Activated CD4-positive, alpha-beta T cell treated with anti-CD3 and anti-CD28 coated beads for 36 hours (primary cell): ENCODE data around the gene DHX38. TPM values are rescaled to one million over a fixed set of nuclear protein-coding genes. Genes with fewer than 3 reads are reported as not detected.

ENCODE experiments used
- ATAC-seq: fragments of 200-7000 bp; cut with Tn5 transposase; one replicate; pipeline ENCODE4 v1.10.0; 2021; ENCODE audit warnings: mild to moderate bottlenecking, moderate library complexity
- CTCF ChIA-PET: fragments of 350-600 bp; sonication (Branson Sonifier 250); formaldehyde crosslinking; loops from one replicate; lab custom pipeline; 2021; ENCODE audit warnings: antibody characterized with exemption; lab: Charles Lee
- POLR2A ChIA-PET: fragments of 350-600 bp; sonication (Branson Sonifier 250); formaldehyde crosslinking; loops from one replicate; lab custom pipeline; 2021; ENCODE audit warnings: antibody characterized with exemption, inconsistent platforms; lab: Charles Lee
- DNase-seq: peaks from one replicate; pipeline ENCODE4 v3.0.0-alpha.2; 2020
- H3K27ac Mint-ChIP-seq: one replicate; pipeline ENCODE4 v1.8.0; 2021; ENCODE audit warnings: mixed read lengths
- H3K27me3 Mint-ChIP-seq: one replicate; pipeline ENCODE4 v1.8.0; 2021; ENCODE audit warnings: mixed read lengths
- H3K36me3 Mint-ChIP-seq: one replicate; pipeline ENCODE4 v1.8.0; 2021; ENCODE audit warnings: low read depth, mixed read lengths
- H3K4me1 Mint-ChIP-seq: one replicate; pipeline ENCODE4 v1.8.0; 2021; ENCODE audit warnings: mixed read lengths
- H3K4me3 Mint-ChIP-seq: one replicate; pipeline ENCODE4 v1.8.0; 2021; ENCODE audit warnings: mild to moderate bottlenecking, moderate library complexity, mixed read lengths
- H3K9me3 Mint-ChIP-seq: one replicate; pipeline ENCODE4 v1.8.0; 2021; ENCODE audit warnings: low read depth, mixed read lengths
- intact Hi-C, 2 experiments: fragments of 100-400 bp; cut with DNase I in 1 of 2; cut with micrococcal nuclease in 1 of 2; formaldehyde crosslinking; loops; one replicate each; pipeline versions ENCODE4 v1.14.2 to v1.15.1; 2022 to 2024; cut with DNase I, micrococcal nuclease
- total RNA-seq, 2 experiments: library from RNA; stranded (reverse); gene quantifications; one replicate each; pipeline ENCODE4 v1.2.3, GENCODE V29; 2021

DHX38 gene
- total RNA-seq, 2 experiments from 2014 or later: 55.9 to 79.0 TPM

DNA sequence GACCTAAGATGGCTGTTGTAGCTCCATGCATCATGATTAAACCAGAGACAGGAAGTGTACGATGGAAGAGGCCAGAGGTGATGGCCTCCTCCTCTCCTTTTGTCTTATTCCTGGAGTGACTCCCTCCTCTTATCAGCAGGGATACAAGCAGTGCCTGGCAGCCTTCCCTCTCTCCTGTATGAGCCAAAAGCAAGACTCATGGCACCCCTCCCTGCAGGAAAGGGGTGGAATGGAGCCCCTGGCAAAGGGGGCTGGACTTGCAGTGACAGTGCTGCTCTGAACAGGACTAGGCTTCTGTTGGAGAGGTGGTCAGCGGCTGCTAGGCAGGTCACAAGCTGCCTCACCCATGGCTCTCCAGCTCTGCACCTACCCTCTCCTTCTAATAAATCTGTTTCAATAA lies 8.6 kb upstream of the DHX38 start:
- no peak overlapping the region for H3K4me3 Mint-ChIP-seq
- ChIA-PET POLR2A (no interaction called here), CTCF (interaction anchor here (1.1 kb wide), 1 partner anchor 10 kb away, joined by 4 read pairs; no protein-coding TSS in a partner anchor)
- H3K4me1 Mint-ChIP-seq: no peaks in the 10 kb centered on the region
- peaks cover 46% of the 10 kb centered on the region for H3K36me3 Mint-ChIP-seq
- no peak for ATAC-seq
- H3K9me3 Mint-ChIP-seq: peaks cover 8% of the 10 kb centered on the region
- no peak overlapping the region for H3K27ac Mint-ChIP-seq
- no peaks in the 10 kb centered on the region for H3K27me3 Mint-ChIP-seq
- no peak for DNase-seq
- intact Hi-C loops: loop anchor here in 1 of 2 experiments (1.0 kb wide), 1 partner anchor 17 kb away; no protein-coding TSS in a partner anchor

- no peaks in the 10 kb centered on the region for H3K27me3 Mint-ChIP-seq
- POLR2A ChIA-PET: no interaction called here
- H3K4me3 Mint-ChIP-seq: peak overlapping the region; percentile 96
- DNase-seq (no peak), ATAC-seq (no peak)
- no peaks in the 10 kb centered on the region for H3K9me3 Mint-ChIP-seq
- peaks cover 40% of the 10 kb centered on the region for H3K36me3 Mint-ChIP-seq
- peaks cover 36% of the 10 kb centered on the region for H3K4me1 Mint-ChIP-seq
- CTCF ChIA-PET: no interaction called here
- peak overlapping the region; percentile 4 for H3K27ac Mint-ChIP-seq
- intact Hi-C loops: loop anchor here (5.0 to 10.0 kb wide), 4 partner anchors 196 to 1354 kb away; partner anchors contain the start of genes VAC14 (in 2 of the 2), IST1 (in 1 of the 2) and ZNF23 (in 1 of the 2)
These were observed 2.4 kb upstream of the DHX38 start for GRCh38 chr16:72091217-72091616.

GRCh38 chr16:72092832-72093447 lies 707 bp upstream of the DHX38 start:
- CTCF ChIA-PET: interaction anchor here (0.7 to 1.3 kb wide), 5 partner anchors 21 to 1593 kb away, joined by 3 to 5 read pairs (median 5); no protein-coding TSS in a partner anchor
- peak; percentile 8 for ATAC-seq
- H3K27ac Mint-ChIP-seq: peak overlapping the region; percentile 92

GRCh38 chr16:72094266-72094610 lies 591 bp downstream of the DHX38 start:
- Mint-ChIP-seq H3K4me3 (peak overlapping the region; percentile 96), H3K9me3 (no peaks in the 10 kb centered on the region), H3K27me3 (no peaks in the 10 kb centered on the region), H3K27ac (peak overlapping the region; percentile 92), H3K4me1 (peaks cover 41% of the 10 kb centered on the region), H3K36me3 (peaks cover 37% of the 10 kb centered on the region)
- intact Hi-C loops: loop anchor here (1.0 to 10.0 kb wide), 5 partner anchors 199 to 1357 kb away; partner anchors contain the start of genes VAC14 (in 2 of the 2), IST1 (in 1 of the 2) and ZNF23 (in 1 of the 2)
- CTCF ChIA-PET: interaction anchor here (0.7 to 1.9 kb wide), 3 partner anchors 27 to 133 kb away, joined by 3 to 5 read pairs (median 3); no protein-coding TSS in a partner anchor
- ATAC-seq: no peak
- peak; percentile 65 for DNase-seq
- POLR2A ChIA-PET: no interaction called here

More at GRCh38 chr16:72092832-72093447, 707 bp upstream of the DHX38 start:
- POLR2A ChIA-PET: interaction anchor here (0.5 to 1.2 kb wide), 3 partner anchors 19 to 659 kb away, joined by 3 to 5 read pairs (median 3); no protein-coding TSS in a partner anchor
- no peaks in the 10 kb centered on the region for H3K9me3 Mint-ChIP-seq
- H3K27me3 Mint-ChIP-seq: no peaks in the 10 kb centered on the region
- peaks cover 42% of the 10 kb centered on the region for H3K36me3 Mint-ChIP-seq
- intact Hi-C loops: loop anchor here (1.0 to 10.0 kb wide), 14 partner anchors 85 to 1356 kb away; partner anchors contain the start of genes DHODH (in 2 of the 2), IST1 (in 2 of the 2), VAC14 (in 2 of the 2) and ATXN1L (in 1 of the 2)
- peak; percentile 25 for DNase-seq
- peak overlapping the region; percentile 96 for H3K4me3 Mint-ChIP-seq
- H3K4me1 Mint-ChIP-seq: peaks cover 41% of the 10 kb centered on the region

DNA sequence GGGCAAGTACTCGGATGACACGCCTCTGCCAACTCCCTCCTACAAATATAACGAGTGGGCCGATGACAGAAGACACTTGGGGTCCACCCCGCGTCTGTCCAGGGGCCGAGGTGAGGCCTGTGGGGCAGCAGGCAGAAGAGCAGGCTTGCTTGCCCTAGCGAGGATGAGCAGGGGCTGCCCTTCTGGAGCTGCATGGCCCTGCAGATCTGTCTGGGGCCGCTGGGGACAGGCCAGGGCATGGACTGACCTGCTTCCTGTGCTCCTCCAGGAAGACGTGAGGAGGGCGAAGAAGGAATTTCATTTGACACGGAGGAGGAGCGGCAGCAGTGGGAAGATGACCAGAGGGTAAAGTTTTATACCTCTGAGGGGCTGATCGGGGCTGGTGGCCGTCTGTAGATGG lies 5.3 kb downstream of the DHX38 start:
- peaks cover 20% of the 10 kb centered on the region for H3K4me1 Mint-ChIP-seq
- H3K36me3 Mint-ChIP-seq: peaks cover 61% of the 10 kb centered on the region
- H3K27ac Mint-ChIP-seq: no peak overlapping the region
- ATAC-seq: no peak
- ChIA-PET CTCF (interaction anchor here (0.6 to 0.9 kb wide), 2 partner anchors 32 to 555 kb away, joined by 3 to 5 read pairs; no protein-coding TSS in a partner anchor), POLR2A (no interaction called here)
- no peak for DNase-seq
- intact Hi-C loops: loop anchor here (1.0 to 10.0 kb wide), 2 partner anchors 33 to 204 kb away; partner anchors contain the start of gene IST1 (in 1 of the 2)
- H3K4me3 Mint-ChIP-seq: no peak overlapping the region
- H3K27me3 Mint-ChIP-seq: no peaks in the 10 kb centered on the region
- no peaks in the 10 kb centered on the region for H3K9me3 Mint-ChIP-seq

DNA sequence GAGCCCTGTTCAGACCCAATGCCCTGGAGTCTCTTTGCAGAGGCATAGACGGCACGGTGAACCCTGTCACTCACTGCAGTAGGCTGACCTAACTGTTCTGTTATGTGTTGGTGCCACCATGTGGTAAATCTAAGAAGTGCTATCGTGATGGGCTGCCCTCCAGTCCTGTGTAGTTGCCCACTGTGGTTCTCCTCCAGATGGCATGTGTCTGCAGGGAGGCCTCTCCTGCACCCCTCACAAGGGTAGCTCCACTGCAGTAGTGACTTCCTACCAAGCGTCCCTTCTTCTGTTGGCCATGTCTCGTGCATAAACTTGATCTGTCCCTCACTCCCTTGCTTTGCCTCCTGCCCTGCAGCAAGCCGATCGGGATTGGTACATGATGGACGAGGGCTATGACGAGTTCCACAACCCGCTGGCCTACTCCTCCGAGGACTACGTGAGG lies 5.8 kb downstream of the DHX38 start:
- ATAC-seq (peak; percentile 96), DNase-seq (peak; percentile 64)
- Mint-ChIP-seq H3K27me3 (no peaks in the 10 kb centered on the region), H3K27ac (no peak overlapping the region), H3K9me3 (no peaks in the 10 kb centered on the region), H3K4me3 (no peak overlapping the region), H3K4me1 (peaks cover 20% of the 10 kb centered on the region), H3K36me3 (peaks cover 65% of the 10 kb centered on the region)
- CTCF ChIA-PET: interaction anchor here (0.6 to 0.9 kb wide), 2 partner anchors 26 to 556 kb away, joined by 3 to 5 read pairs; no protein-coding TSS in a partner anchor
- POLR2A ChIA-PET: no interaction called here
- intact Hi-C loops: loop anchor here (1.0 to 10.0 kb wide), 2 partner anchors 33 to 205 kb away; partner anchors contain the start of gene IST1 (in 1 of the 2)

- DNase-seq (no peak), ATAC-seq (no peak)
- Mint-ChIP-seq H3K4me3 (no peak overlapping the region), H3K4me1 (peaks cover 6% of the 10 kb centered on the region), H3K27ac (no peak overlapping the region), H3K9me3 (no peaks in the 10 kb centered on the region), H3K36me3 (peaks cover 74% of the 10 kb centered on the region), H3K27me3 (no peaks in the 10 kb centered on the region)
- intact Hi-C loops: no loop called here
- CTCF ChIA-PET: no interaction called here
- POLR2A ChIA-PET: no interaction called here
These were observed 7.5 kb downstream of the DHX38 start for GRCh38 chr16:72101195-72101594.

GRCh38 chr16:72104905-72105304 lies 11.3 kb downstream of the DHX38 start:
- H3K27ac Mint-ChIP-seq: no peak overlapping the region
- peaks cover 75% of the 10 kb centered on the region for H3K36me3 Mint-ChIP-seq
- H3K9me3 Mint-ChIP-seq: no peaks in the 10 kb centered on the region
- no peak overlapping the region for H3K4me3 Mint-ChIP-seq
- ChIA-PET POLR2A (no interaction called here), CTCF (interaction anchor here (0.5 kb wide), 1 partner anchor 338 kb away, joined by 3 read pairs; no protein-coding TSS in a partner anchor)
- intact Hi-C loops: no loop called here
- H3K27me3 Mint-ChIP-seq: no peaks in the 10 kb centered on the region
- H3K4me1 Mint-ChIP-seq: no peaks in the 10 kb centered on the region
- ATAC-seq (no peak), DNase-seq (no peak)

DNA sequence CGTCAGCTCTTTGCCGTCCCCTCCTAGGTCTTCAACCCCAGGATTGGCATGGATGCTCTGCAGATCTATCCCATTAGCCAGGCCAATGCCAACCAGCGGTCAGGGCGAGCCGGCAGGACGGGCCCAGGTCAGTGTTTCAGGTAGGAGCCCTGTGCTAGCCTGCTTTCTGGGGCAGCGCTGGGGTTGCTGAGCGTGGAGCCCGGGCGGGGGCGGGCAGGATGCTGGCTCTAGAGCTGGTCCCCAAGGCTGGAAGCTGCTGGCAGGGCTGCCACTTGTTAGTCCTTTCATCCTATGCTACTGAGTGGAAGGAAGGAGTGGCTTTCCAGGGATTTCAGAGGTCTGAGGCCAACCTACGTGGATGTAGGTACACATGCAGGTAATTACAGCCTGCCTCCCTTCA lies 12.3 kb downstream of the DHX38 start:
- ChIA-PET CTCF (no interaction called here), POLR2A (no interaction called here)
- Mint-ChIP-seq H3K27me3 (no peaks in the 10 kb centered on the region), H3K27ac (no peak overlapping the region), H3K4me1 (no peaks in the 10 kb centered on the region), H3K4me3 (no peak overlapping the region), H3K9me3 (no peaks in the 10 kb centered on the region), H3K36me3 (peaks cover 75% of the 10 kb centered on the region)
- DNase-seq: no peak
- intact Hi-C loops: no loop called here
- no peak for ATAC-seq

DNA sequence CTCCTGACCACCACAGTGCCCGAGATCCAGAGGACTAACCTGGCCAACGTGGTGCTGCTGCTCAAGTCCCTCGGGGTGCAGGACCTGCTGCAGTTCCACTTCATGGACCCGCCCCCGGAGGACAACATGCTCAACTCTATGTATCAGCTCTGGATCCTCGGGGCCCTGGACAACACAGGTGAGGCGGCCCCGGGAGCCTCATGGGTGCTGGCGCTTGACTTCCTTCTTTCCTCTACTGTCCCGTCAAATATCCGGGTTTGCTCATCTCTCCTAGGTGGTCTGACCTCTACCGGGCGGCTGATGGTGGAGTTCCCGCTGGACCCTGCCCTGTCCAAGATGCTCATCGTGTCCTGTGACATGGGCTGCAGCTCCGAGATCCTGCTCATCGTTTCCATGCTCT lies 13.7 kb downstream of the DHX38 start:
- intact Hi-C loops: no loop called here
- CTCF ChIA-PET: interaction anchor here (0.8 to 1.0 kb wide), 2 partner anchors 14 to 359 kb away, joined by 4 read pairs; no protein-coding TSS in a partner anchor
- Mint-ChIP-seq H3K27ac (no peak overlapping the region), H3K4me3 (no peak overlapping the region), H3K36me3 (peaks cover 77% of the 10 kb centered on the region), H3K4me1 (no peaks in the 10 kb centered on the region), H3K27me3 (no peaks in the 10 kb centered on the region), H3K9me3 (no peaks in the 10 kb centered on the region)
- POLR2A ChIA-PET: no interaction called here
- ATAC-seq (no peak), DNase-seq (no peak)

- ChIA-PET CTCF (no interaction called here), POLR2A (no interaction called here)
- Mint-ChIP-seq H3K9me3 (no peaks in the 10 kb centered on the region), H3K27me3 (no peaks in the 10 kb centered on the region), H3K4me1 (no peaks in the 10 kb centered on the region), H3K4me3 (no peak overlapping the region), H3K27ac (no peak overlapping the region), H3K36me3 (peaks cover 74% of the 10 kb centered on the region)
- intact Hi-C loops: no loop called here
- DNase-seq: no peak
- ATAC-seq: no peak
These were observed 14.9 kb downstream of the DHX38 start for GRCh38 chr16:72108353-72109102.
